Breast epithelium (tissue), 4 donors: ENCODE results near the gene KCNQ5. TPM values are rescaled to one million over a fixed set of nuclear protein-coding genes. Genes with fewer than 3 reads are reported as not detected.

Experiments used
- DNase-seq, 2 donors: peaks; one replicate each; pipeline ENCODE4 v3.0.0-alpha.2; 2019; ENCODE audit warnings: low spot score in 2 of 2
- H3K27ac ChIP-seq, 2 donors: fragments of 200-600 bp; sonication (generic) in 1 of 2; one replicate each; pipeline ENCODE4 v1.5.1; 2016 to 2019; ENCODE audit warnings: mild to moderate bottlenecking in 1 of 2
- H3K27me3 ChIP-seq, 2 donors: fragments of 200-600 bp; sonication (generic) in 1 of 2; one replicate each; pipeline versions ENCODE4 v1.5.1 to v1.6.0; 2017 to 2019; ENCODE audit warnings: control low read depth in 1 of 2, mild to moderate bottlenecking in 1 of 2
- H3K36me3 ChIP-seq: fragments of 200-600 bp; one replicate; pipeline ENCODE4 v1.5.1; 2019
- H3K4me1 ChIP-seq, 2 donors: fragments of 200-600 bp; sonication (generic); one replicate each; pipeline ENCODE4 v1.5.1; 2016 to 2019; ENCODE audit warnings: control low read depth in 1 of 2
- H3K4me3 ChIP-seq, 3 donors: fragments of 200-600 bp; sonication (generic); 1 replicate in 2 of 3; 2 replicates in 1 of 3; pipeline ENCODE4 v1.5.1; 2016 to 2019; ENCODE audit warnings: mild to moderate bottlenecking in 3 of 3, moderate library complexity in 2 of 3
- H3K9me3 ChIP-seq, 2 donors: fragments of 200-600 bp; sonication (generic) in 1 of 2; one replicate each; pipeline ENCODE4 v1.5.1; 2016 to 2019; ENCODE audit warnings: control low read depth in 1 of 2
- POLR2A ChIP-seq: fragments of 450-650 bp; IDR thresholded peaks from one replicate; pipeline ENCODE4 v1.6.1; 2016; ENCODE audit warnings: antibody characterized with exemption, mild to moderate bottlenecking, moderate library complexity
- POLR2AphosphoS5 ChIP-seq, 3 donors: sonication (generic); formaldehyde crosslinking; IDR thresholded peaks; one replicate each; pipeline ENCODE4 v1.6.1; 2017; ENCODE audit warnings: antibody characterized with exemption in 3 of 3
- intact Hi-C: fragments of 100-400 bp; cut with DNase I; formaldehyde crosslinking; loops from one replicate; pipeline ENCODE4 v1.15.1; 2023; ENCODE audit warnings: low total_unique reads
- total RNA-seq, 3 donors: library from RNA; depleted of rRNA; stranded (reverse); fragments of >200 nt; gene quantifications; one replicate each; pipeline ENCODE4 v1.1.0, GENCODE V29; 2016
- TF ChIP-seq, protein P1 (sequence below), 3 donors: fragments of 450-650 bp; IDR thresholded peaks; one replicate each; pipeline ENCODE4 v1.5.1; 2016 to 2017; ENCODE audit warnings: antibody characterized with exemption in 3 of 3, mild to moderate bottlenecking in 3 of 3, moderate library complexity in 3 of 3

The KCNQ5 gene
- total RNA-seq, 3 donors from 2014 or later, result 0.16 to 1.0 (median 0.33) TPM

DNA sequence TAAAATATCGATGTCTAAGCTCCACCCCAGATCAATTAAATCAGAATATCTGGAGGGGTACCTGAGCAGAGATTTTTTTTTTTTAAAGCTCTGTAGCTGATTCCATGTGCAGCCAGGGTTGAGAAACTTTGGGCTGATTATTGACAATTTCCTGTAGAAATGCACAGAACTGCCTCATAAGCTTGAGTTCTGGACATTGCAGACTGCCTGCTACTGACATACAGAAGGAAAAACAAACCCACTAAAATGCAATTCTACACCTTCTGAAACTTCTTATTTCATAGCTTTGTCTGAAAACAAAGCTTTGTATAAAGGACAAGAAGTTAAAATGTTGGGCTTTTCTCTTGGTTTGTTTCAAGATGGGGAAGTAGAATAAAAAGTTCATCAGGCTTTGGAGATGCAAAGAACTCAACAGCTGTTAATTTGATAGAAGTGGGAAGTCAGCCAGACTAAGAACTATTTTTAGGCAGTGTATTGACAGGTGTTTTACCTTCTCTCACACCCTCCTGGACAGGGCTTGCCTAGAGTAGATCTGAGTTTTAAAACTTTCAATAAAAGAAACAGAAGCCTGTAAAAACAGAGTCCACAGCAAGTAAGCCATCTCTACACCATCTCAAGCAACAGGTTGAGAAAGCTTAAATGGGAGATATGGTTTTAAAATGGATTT, 147.7 kb downstream of the KCNQ5 start:
- no peaks in the 10 kb centered on the region for H3K4me1 ChIP-seq
- TF ChIP-seq POLR2A, result no peak
- TF ChIP-seq, protein P1, sequence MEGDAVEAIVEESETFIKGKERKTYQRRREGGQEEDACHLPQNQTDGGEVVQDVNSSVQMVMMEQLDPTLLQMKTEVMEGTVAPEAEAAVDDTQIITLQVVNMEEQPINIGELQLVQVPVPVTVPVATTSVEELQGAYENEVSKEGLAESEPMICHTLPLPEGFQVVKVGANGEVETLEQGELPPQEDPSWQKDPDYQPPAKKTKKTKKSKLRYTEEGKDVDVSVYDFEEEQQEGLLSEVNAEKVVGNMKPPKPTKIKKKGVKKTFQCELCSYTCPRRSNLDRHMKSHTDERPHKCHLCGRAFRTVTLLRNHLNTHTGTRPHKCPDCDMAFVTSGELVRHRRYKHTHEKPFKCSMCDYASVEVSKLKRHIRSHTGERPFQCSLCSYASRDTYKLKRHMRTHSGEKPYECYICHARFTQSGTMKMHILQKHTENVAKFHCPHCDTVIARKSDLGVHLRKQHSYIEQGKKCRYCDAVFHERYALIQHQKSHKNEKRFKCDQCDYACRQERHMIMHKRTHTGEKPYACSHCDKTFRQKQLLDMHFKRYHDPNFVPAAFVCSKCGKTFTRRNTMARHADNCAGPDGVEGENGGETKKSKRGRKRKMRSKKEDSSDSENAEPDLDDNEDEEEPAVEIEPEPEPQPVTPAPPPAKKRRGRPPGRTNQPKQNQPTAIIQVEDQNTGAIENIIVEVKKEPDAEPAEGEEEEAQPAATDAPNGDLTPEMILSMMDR (IDR thresholded peaks at IDR 0.05), result no peak
- no peak for TF ChIP-seq POLR2AphosphoS5 (IDR thresholded peaks at IDR 0.05)
- H3K27ac ChIP-seq, result no peak overlapping the region
- no peaks in the 10 kb centered on the region for H3K36me3 ChIP-seq
- H3K4me3 ChIP-seq, result no peak overlapping the region
- no peaks in the 10 kb centered on the region for H3K9me3 ChIP-seq
- H3K27me3 ChIP-seq, result no peaks in the 10 kb centered on the region
- intact Hi-C loops, result no loop called here
- no peak for DNase-seq

DNA sequence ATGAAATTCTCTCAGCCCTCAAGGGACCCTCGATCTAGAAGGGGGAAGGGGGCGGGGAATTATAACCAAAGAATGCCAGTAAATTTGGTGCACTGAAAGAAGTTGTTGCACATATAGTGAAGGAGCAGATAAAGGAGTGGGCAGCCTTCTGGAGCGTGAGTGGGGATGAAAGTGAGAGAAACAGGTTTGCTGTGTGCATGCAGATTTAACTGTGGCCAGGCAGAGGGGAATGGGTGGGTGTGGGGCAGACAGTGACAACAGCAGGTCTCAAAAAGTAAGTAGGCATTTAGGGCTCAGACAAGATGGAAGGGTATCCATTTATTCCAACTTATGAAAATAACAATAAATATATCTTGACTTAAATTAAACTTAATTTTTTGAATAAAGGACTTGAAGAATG, 149.1 kb downstream of the KCNQ5 start:
- no peaks in the 10 kb centered on the region for H3K9me3 ChIP-seq
- intact Hi-C loops, result no loop called here
- TF ChIP-seq POLR2AphosphoS5 (IDR thresholded peaks at IDR 0.05), result no peak
- no peak for TF ChIP-seq POLR2A
- TF ChIP-seq, protein P1 (IDR thresholded peaks at IDR 0.05), result no peak
- H3K4me1 ChIP-seq, result no peaks in the 10 kb centered on the region
- no peak for DNase-seq
- no peak overlapping the region for H3K27ac ChIP-seq
- no peak overlapping the region for H3K4me3 ChIP-seq
- no peaks in the 10 kb centered on the region for H3K36me3 ChIP-seq
- no peaks in the 10 kb centered on the region for H3K27me3 ChIP-seq

GRCh38 chr6:72776456-72776855, 154.6 kb downstream of the KCNQ5 start:
- H3K4me3 ChIP-seq, result no peak overlapping the region
- H3K36me3 ChIP-seq, result no peaks in the 10 kb centered on the region
- no peaks in the 10 kb centered on the region for H3K9me3 ChIP-seq
- TF ChIP-seq, protein P1 (IDR thresholded peaks at IDR 0.05), result no peak
- TF ChIP-seq POLR2A (no peak), POLR2AphosphoS5 (IDR thresholded peaks at IDR 0.05) (no peak)
- H3K4me1 ChIP-seq, result no peaks in the 10 kb centered on the region
- intact Hi-C loops, result no loop called here
- H3K27ac ChIP-seq, result no peak overlapping the region
- no peaks in the 10 kb centered on the region for H3K27me3 ChIP-seq
- no peak for DNase-seq

GRCh38 chr6:72781624-72782023, 159.8 kb downstream of the KCNQ5 start:
- TF ChIP-seq, protein P1 (IDR thresholded peaks at IDR 0.05), result no peak
- no peak for TF ChIP-seq POLR2A
- no peak for TF ChIP-seq POLR2AphosphoS5 (IDR thresholded peaks at IDR 0.05)
- Histone ChIP-seq H3K9me3 (no peaks in the 10 kb centered on the region), H3K4me1 (no peaks in the 10 kb centered on the region), H3K36me3 (no peaks in the 10 kb centered on the region), H3K27me3 (no peaks in the 10 kb centered on the region), H3K4me3 (no peak overlapping the region), H3K27ac (no peak overlapping the region)
- no peak for DNase-seq
- intact Hi-C loops, result no loop called here

GRCh38 chr6:72783035-72783434, 161.2 kb downstream of the KCNQ5 start:
- no peak overlapping the region for H3K4me3 ChIP-seq
- intact Hi-C loops, result no loop called here
- TF ChIP-seq, protein P1 (IDR thresholded peaks at IDR 0.05), result no peak
- no peak for TF ChIP-seq POLR2A
- no peaks in the 10 kb centered on the region for H3K36me3 ChIP-seq
- no peaks in the 10 kb centered on the region for H3K27me3 ChIP-seq
- H3K9me3 ChIP-seq, result no peaks in the 10 kb centered on the region
- DNase-seq, result no peak
- H3K4me1 ChIP-seq, result no peaks in the 10 kb centered on the region
- no peak overlapping the region for H3K27ac ChIP-seq
